ENCODE measurements around the gene COPG2.

- TF ChIP-seq CTCF (IDR thresholded peaks at IDR 0.05): no peak
- no peak for TF ChIP-seq EZH2phosphoT487 (IDR thresholded peaks at IDR 0.05)
- no peak for TF ChIP-seq EZH2 (IDR thresholded peaks at IDR 0.05)
Observed at GRCh38 chr7:130628901-130629300, 39.6 kb downstream of the COPG2 start.
